Stromal cell of bone marrow (primary cell): ENCODE results near the gene CCDC150.
"Not testable (repeated sequence)": the region's sequence is repeated elsewhere in the genome, so short reads cannot be mapped to it uniquely, and the experiment has no call there.

ENCODE experiments used
- DNase-seq: peaks from one replicate; pipeline ENCODE4 v3.0.0-alpha.2; 2012; ENCODE audit warnings: low read depth

CCDC150 gene

DNA sequence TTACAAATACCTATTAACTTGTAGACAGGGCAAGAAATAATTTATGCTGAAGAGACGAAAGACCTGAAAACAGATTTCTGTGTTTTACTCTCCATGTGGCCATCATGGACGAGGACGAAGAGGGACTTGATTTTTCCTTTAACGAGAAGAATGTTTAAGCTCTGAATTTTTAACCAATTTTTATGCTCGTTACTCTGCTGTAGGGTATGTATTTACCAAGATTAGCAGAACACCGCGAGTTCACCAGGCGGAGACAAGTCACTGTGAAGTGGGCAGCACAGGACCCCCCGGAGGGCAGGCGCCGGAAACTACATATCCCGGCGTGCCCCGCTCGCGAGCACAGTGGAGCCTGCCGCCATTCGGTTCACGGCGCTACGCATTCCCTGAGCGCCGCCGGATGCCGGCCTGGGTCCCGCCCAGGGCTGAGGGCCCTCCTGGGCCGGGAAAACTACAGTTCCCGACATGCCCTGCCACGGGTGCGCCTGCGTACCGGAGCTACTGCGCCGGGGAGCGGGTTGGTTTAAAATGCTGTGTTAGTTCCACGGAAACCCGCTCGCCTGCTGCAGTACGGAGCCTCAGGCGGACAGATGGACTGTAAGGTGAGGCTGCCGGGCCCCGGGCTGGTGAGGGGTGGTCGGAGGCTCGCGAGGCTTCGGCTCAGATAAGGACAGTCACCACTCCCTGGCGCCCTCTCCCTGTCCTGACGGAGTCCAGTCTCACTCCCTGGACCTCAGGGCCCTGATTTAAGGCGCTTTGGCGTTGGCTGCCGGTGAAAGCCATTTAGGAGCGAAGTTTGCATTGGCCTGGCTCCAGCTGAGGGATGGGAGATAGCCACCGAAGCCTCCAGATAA lies at the start of gene CCDC150:
Gene CCDC150 (plus strand): TSS at position 536 of the 851 bp plus-strand sequence. CDS start 52 bp downstream, at position 588.
- DNase-seq: peak; percentile 91

DNA sequence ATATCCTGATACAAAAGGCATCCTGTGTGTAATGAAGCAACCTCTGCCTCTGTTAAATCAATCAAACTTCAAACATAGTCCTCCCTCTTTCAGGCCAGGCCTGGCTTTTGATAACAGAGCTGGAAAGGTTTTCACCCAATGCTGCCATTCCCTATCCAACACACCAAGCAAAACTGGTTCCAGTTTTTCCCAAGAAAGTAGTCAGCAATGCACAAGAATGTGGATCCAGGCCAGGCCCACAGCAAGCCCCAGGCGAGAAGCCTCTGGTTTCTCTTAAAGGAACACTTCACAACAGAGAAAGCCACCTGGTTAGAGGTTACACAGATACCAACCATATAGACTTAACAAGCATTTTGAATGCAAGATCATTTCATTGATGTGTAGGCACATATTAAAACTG lies 49.2 kb upstream of the CCDC150 start:
- DNase-seq: no peak

DNA sequence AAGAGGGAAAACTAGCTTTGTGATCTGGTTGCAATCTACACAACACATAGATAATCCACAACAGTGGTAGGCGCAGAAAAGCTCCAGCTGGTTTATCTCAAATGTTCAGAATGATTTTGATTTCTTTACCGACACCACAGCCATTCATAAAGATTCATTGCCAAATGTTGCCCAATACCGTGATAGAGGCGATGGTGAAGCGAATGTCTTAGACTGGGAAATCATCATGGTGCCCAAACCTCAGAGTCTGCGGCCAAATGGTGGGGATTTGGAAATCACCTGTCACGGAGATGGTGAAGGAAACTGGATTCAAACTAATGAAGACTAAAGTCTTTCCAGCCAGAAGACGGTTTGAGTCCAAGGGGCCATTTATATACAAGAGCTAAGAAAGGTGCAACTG lies 48.5 kb upstream of the CCDC150 start:
- DNase-seq: no peak

DNA sequence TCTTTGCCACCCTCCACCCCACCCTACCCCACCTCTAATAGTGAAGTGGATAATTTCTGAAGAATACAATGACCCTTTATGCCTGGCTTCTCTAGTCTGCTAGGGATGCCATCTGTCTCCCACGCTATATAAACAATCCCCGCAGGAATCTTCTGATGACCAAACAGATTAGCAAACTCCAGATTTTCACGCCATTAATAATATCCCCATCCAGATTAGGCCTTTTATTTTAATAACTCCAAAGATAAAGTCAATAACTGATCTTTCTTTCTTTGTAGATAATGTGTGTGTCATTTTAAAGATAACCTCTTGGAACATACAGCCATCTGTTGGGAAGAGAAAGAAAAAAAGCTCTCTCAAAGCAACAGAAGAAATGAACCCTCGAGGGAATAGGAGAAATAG lies 47.9 kb upstream of the CCDC150 start:
- no peak for DNase-seq

- no peak for DNase-seq
Observed at GRCh38 chr2:196592331-196592910, 47.1 kb upstream of the CCDC150 start.

- no peak for DNase-seq
Observed at GRCh38 chr2:196592911-196593881, 46.3 kb upstream of the CCDC150 start, which contains the start of gene HECW2. HECW2 (minus strand) TSS chr2:196593554.

DNA sequence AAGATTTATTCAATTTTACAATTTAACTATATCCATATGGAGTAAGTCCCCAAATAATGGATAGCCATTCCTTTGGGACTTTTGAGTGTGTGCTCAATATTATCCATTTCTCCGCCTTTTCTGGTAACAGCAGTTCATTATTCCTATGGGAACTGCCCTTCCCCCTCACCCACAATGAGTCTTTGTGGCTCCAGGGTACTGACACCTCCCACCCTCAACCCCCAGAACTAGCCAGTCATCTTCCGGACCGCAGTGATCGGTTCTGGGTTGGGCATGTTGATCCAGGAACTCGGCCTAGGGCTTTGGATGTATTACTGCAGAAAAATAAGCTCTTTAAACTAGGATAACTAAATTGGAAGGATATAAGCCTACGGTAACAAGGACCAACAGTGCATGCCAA lies 45.4 kb upstream of the CCDC150 start:
- no peak for DNase-seq

DNA sequence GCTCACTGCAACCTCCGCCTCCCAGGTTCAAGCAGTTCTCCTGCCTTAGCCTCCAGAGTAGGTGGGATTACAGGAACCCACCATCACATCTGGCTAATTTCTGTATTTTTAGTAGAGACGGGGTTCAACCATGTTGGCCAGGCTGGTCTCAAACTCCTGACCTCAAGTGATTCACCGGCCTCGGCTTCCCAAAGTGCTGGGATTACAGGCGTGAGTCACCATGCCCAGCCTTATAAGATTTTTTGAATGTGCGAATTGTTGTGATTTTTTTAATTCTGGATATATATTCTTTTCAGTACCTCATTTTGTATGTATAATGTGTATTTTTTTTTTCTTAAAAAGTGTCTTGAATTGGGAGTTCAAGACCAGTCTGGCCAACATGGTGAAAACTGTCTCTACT lies 42.0 kb upstream of the CCDC150 start:
- no peak for DNase-seq

- no peak for DNase-seq
Observed at GRCh38 chr2:196598412-196598811, 41.1 kb upstream of the CCDC150 start.

GRCh38 chr2:196598846-196599245 lies 40.7 kb upstream of the CCDC150 start:
- DNase-seq: no peak

- peak; percentile 97 for DNase-seq
Observed at GRCh38 chr2:196601430-196602306, 37.8 kb upstream of the CCDC150 start.

DNA sequence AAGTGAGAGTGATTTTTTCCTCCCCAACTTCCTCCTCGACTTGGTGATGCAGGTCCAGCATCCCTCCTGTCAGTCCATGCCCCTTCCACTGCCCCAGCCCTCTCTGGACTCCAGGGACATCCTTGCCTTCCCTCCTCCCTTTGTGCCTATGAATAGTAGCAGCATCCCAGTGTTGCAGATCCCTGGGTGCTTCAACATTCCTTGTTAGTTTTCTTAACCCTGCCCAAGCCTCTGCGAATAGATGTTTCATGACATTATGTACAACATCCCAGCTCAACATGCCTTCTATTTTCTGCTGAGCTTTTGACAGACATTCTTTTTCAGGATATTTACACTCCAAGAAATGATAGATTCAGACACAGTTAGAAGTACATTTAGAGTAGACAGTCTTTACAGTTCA lies 35.3 kb upstream of the CCDC150 start:
- no peak for DNase-seq

DNA sequence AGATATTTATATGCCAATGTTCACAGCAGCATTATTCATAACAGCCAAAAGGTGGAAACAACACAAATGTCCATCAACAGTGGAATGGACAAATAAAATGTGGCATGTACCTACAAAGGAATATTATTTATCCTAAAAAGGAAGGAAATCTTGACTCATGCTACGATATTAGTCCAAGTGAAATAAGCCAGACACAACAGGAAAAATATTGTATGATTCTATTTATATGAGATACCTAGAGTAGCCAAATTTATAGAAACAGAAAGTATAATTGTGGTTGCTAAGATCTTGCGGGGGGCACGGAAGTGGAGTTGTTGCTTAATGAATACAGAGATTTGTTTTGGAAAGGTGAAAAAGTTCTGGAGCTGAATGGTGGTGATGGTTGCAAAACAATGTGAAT lies 33.0 kb upstream of the CCDC150 start:
- no peak for DNase-seq

DNA sequence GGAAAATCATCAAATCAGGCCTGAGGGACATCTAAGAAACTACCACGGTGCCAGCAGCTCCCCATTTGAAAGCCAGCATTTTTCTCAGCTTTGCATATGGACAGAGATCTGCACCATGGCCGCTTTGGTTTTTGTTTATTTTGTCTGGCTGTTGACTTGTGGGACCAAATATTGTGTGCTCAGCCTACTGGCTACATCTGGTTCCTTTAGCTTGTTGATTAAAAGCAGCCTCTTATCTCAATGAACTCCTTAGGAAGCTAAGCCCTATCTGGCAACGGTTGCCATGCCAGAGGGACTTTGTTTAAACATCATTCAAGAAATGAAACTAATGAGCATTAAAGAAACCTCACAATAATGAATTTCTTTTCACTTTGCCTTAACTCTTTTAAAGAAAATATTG lies 32.4 kb upstream of the CCDC150 start:
- no peak for DNase-seq

DNA sequence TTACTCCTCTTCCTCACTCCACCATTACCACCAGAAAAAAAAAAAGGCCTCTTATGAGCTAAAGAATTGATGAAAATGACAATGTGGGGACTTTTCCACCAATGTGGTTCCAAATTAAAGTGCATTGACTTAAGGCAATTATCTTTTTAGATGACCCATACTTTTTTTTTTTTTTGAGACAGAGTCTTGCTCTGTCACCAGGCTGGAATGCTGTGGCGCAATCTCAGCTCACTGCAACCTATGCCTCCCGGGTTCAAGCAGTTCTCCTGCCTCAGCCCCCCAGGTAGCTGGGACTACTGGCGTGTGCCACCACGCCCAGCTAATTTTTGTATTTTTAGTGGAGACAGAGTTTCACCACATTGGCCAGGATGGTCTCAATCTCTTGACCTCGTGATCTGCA lies 31.6 kb upstream of the CCDC150 start:
- not testable (repeated sequence) for DNase-seq

- no peak for DNase-seq
Observed at GRCh38 chr2:196609806-196610205, 29.7 kb upstream of the CCDC150 start.

DNA sequence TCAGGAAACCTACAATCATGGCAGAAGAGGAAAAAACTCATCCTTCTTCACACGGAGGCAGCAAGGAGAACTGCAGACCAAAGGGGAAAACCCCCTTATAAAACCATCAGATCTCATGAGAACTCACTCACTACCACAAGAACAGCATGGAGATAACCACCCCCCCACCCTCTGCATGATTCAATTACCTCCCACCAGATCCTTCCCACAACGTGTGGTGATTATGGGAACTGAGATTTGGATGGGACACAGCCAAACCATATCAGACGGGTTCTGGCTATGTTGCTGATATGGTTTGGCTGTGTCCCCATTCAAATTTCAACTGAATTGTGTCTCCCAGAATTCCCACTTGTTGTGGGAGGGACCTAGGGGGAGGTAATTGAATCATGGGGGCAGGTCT lies 28.7 kb upstream of the CCDC150 start:
- DNase-seq: no peak

DNA sequence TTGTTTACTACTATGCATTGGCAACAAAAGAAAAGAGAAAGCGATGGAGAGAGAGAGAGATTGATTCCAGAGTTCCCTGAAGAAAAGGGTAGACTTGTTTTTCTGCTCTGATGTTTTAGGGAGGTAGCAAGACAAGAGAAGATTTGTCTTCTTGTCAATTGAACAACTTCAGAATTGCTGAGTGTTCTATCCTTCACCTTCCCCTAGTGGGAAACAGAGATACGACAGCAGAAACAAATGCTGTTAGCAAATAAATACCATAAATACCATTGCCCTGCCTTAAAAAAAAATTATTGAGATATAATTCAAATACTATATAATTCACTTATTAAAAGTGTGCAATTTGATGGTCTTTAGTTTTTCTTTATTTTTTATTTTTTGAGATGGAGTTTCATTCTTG lies 26.2 kb upstream of the CCDC150 start:
- no peak for DNase-seq

DNA sequence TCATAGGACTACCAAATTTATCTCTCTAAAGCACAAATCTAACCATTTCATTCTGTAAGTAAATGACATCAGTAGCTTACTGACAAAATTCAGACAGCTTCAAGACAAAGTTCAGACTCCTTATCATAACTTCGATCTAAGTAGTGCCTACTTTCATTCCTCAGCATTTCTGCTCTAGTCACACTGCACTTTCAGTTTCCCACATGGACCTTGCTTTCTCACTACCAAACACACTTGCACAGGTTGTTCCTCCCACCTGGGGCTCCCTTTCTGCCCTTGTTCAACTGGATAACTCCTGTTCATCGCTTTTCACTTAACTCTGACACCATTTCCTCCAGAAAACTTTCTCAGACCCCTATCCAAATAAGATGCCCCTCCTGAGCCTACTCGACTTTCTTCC lies 22.1 kb upstream of the CCDC150 start:
- no peak for DNase-seq

DNA sequence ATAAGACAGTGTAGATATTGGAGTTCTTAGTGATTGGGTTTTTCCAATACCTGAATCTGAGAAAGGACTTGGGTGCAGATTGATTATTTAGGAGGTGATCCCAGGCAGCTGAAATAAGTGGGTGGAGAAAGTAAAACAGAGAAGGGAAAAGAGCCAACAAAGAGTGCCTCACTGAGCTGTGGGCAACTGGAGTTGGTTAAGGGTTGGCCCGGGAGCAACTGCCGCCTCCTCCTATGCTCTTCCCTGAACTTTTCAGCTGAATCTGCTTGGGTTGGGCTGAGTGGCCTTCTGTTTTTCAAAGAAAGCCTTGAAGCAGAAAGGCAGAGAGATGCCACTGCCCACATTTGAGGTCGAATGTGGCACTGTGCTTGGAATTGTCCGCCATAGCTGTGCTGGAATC lies 20.9 kb upstream of the CCDC150 start:
- no peak for DNase-seq

DNA sequence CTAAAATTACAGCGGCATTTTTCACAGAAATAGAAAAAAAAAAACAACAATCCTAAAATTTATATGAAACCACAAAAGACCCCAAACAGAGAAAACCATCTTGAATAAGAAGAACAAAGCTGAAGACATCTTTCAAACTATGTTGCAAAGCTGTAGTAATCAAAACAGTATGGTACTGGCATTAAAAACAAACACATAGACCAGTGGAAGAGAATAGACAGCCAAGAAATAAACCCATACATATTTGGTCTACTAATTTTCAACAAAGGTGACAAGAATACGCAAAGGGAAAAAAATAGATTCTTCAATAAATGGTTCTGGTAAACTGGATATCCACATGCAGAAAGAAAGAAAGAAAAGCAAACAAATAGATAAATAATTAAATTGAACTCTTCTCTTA lies 9.0 kb upstream of the CCDC150 start:
- DNase-seq: no peak

DNA sequence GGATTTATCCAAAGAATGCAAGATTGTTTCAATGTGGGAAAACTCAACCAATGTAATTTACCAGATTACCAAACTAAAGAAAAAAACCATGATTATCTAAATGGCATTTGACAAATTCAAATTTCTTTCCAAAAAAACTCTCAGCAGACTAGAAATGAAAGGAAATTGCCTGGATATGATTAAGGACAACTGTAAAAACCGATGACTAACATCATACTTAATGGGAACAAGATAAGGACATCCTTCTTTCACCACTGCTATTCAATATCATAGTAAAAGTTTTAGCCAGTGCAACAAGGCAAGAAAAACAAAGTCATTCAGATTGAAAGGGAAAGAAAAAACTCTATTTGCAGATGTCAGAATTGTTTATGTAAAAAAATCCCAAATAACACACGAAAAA lies 4.4 kb upstream of the CCDC150 start:
- DNase-seq: no peak
